ENCODE results near the gene P3H3.

Gene P3H3

GRCh38 chr12:6821591-6822425, 6.4 kb upstream of the P3H3 start, which contains the start of gene GPR162:
Gene GPR162, plus strand, starts transcription at chr12:6821821. Its CDS starts 2,078 bp downstream, at chr12:6823899.
- Histone ChIP-seq H3K36me3 (ENCODE audit: control insufficient read depth in 2 of 2, insufficient read depth in 1 of 2, low read length in 2 of 2) (peaks cover 0 to 3% of the 10 kb centered on the region in 2 experiments; a peak in 1 of 3 replicates), H3K9me3 (ENCODE audit: control insufficient read depth, insufficient read depth, low read depth, low read length) (no peaks in the 10 kb centered on the region), H3K4me1 (ENCODE audit: control insufficient read depth, insufficient read depth, low read length) (peaks cover 6% of the 10 kb centered on the region; the same call in 1 of the 2 replicates), H3K4me3 (ENCODE audit: low read depth, low read length) (peak within 1 kb of the TSS; percentile 29), H3K27ac (ENCODE audit: extremely low read depth, low read depth, low read length) (no peak within 1 kb of the TSS; the same call in 1 of the 2 replicates)
- ChIA-PET CTCF (interaction anchor here (0.5 to 8.1 kb wide), 8 partner anchors 8 to 229 kb away, joined by 3 to 116 read pairs (median 4); partner anchors contain the start of gene MLF2), POLR2A (interaction anchor here (0.6 to 2.0 kb wide), 11 partner anchors 9 to 98 kb away, joined by 3 to 11 read pairs (median 6); partner anchors contain the start of genes CDCA3, COPS7A, MLF2 and PTMS)
- no peak for TF ChIP-seq ZNF214 (tag by site-specific recombination; IDR thresholded peaks at IDR 0.05; ENCODE audit: borderline replicate concordance)
- TF ChIP-seq IKZF3 (tag by site-specific recombination; IDR thresholded peaks at IDR 0.05), result no peak
- no peak for TF ChIP-seq MEIS1 (CRISPR knock-in tag; IDR thresholded peaks at IDR 0.05; ENCODE audit: borderline replicate concordance)
- no peak for TF ChIP-seq ZNF561 (tag by site-specific recombination; IDR thresholded peaks at IDR 0.05; ENCODE audit: borderline replicate concordance)
- TF ChIP-seq ZBTB17 (tag by site-specific recombination; IDR thresholded peaks at IDR 0.05), result 0 out of 2 replicates have a peak, but pooled peaks have one; percentile 24
- no peak for TF ChIP-seq ZNF302 (tag by site-specific recombination; IDR thresholded peaks at IDR 0.05; ENCODE audit: low read depth)
- no peak for TF ChIP-seq ZNF514 (tag by site-specific recombination; IDR thresholded peaks at IDR 0.05)
- no peak for TF ChIP-seq PRDM1 (tag by site-specific recombination; IDR thresholded peaks at IDR 0.05)
- TF ChIP-seq, protein P1, sequence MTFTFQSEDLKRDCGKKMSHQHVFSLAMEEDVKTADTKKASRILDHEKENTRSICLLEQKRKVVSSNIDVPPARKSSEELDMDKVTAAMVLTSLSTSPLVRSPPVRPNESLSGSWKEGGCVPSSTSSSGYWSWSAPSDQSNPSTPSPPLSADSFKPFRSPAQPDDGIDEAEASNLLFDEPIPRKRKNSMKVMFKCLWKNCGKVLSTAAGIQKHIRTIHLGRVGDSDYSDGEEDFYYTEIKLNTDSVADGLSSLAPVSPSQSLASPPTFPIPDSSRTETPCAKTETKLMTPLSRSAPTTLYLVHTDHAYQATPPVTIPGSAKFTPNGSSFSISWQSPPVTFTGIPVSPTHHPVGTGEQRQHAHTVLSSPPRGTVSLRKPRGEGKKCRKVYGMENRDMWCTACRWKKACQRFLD (tag by site-specific recombination; IDR thresholded peaks at IDR 0.05), result no peak
- TF ChIP-seq, protein P2, sequence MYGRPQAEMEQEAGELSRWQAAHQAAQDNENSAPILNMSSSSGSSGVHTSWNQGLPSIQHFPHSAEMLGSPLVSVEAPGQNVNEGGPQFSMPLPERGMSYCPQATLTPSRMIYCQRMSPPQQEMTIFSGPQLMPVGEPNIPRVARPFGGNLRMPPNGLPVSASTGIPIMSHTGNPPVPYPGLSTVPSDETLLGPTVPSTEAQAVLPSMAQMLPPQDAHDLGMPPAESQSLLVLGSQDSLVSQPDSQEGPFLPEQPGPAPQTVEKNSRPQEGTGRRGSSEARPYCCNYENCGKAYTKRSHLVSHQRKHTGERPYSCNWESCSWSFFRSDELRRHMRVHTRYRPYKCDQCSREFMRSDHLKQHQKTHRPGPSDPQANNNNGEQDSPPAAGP (tag by site-specific recombination; IDR thresholded peaks at IDR 0.05), result peak; percentile 68
- TF ChIP-seq EGR2 (tag by site-specific recombination; IDR thresholded peaks at IDR 0.05; ENCODE audit: low read depth), result peak; percentile 67
- TF ChIP-seq ZNF707 (tag by site-specific recombination; IDR thresholded peaks at IDR 0.05), result no peak
- no peak for TF ChIP-seq ZNF114 (tag by site-specific recombination; IDR thresholded peaks at IDR 0.05)
- TF ChIP-seq, protein P3, sequence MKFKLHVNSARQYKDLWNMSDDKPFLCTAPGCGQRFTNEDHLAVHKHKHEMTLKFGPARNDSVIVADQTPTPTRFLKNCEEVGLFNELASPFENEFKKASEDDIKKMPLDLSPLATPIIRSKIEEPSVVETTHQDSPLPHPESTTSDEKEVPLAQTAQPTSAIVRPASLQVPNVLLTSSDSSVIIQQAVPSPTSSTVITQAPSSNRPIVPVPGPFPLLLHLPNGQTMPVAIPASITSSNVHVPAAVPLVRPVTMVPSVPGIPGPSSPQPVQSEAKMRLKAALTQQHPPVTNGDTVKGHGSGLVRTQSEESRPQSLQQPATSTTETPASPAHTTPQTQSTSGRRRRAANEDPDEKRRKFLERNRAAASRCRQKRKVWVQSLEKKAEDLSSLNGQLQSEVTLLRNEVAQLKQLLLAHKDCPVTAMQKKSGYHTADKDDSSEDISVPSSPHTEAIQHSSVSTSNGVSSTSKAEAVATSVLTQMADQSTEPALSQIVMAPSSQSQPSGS (tag by site-specific recombination; IDR thresholded peaks at IDR 0.05; ENCODE audit: low read depth), result no peak
- no peak for TF ChIP-seq SCRT1 (tag by site-specific recombination; IDR thresholded peaks at IDR 0.05; ENCODE audit: borderline replicate concordance)
- no peak for TF ChIP-seq YY1 (tag by site-specific recombination; IDR thresholded peaks at IDR 0.05)
- TF ChIP-seq SP7 (tag by site-specific recombination; IDR thresholded peaks at IDR 0.05), result no peak; the same call in 1 of the 2 replicates
- TF ChIP-seq ZNF121 (tag by site-specific recombination; IDR thresholded peaks at IDR 0.05), result no peak
- TF ChIP-seq, protein P4, sequence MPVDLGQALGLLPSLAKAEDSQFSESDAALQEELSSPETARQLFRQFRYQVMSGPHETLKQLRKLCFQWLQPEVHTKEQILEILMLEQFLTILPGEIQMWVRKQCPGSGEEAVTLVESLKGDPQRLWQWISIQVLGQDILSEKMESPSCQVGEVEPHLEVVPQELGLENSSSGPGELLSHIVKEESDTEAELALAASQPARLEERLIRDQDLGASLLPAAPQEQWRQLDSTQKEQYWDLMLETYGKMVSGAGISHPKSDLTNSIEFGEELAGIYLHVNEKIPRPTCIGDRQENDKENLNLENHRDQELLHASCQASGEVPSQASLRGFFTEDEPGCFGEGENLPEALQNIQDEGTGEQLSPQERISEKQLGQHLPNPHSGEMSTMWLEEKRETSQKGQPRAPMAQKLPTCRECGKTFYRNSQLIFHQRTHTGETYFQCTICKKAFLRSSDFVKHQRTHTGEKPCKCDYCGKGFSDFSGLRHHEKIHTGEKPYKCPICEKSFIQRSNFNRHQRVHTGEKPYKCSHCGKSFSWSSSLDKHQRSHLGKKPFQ (tag by site-specific recombination; IDR thresholded peaks at IDR 0.05), result no peak
- TF ChIP-seq ZNF391 (tag by site-specific recombination; IDR thresholded peaks at IDR 0.05; ENCODE audit: borderline replicate concordance, low read depth), result no peak
- peak; percentile 40; the same call in 1 of the 2 replicates for TF ChIP-seq ZNF324 (tag by site-specific recombination; IDR thresholded peaks at IDR 0.05)
- no peak for TF ChIP-seq ZNF670 (tag by site-specific recombination; IDR thresholded peaks at IDR 0.05; ENCODE audit: low read depth)
- no peak for TF ChIP-seq ZSCAN23 (tag by site-specific recombination; IDR thresholded peaks at IDR 0.05)
- TF ChIP-seq ZNF658 (tag by site-specific recombination; IDR thresholded peaks at IDR 0.05), result no peak
- no peak for TF ChIP-seq ZSCAN16 (tag by site-specific recombination; IDR thresholded peaks at IDR 0.05)
- TF ChIP-seq, protein P5, sequence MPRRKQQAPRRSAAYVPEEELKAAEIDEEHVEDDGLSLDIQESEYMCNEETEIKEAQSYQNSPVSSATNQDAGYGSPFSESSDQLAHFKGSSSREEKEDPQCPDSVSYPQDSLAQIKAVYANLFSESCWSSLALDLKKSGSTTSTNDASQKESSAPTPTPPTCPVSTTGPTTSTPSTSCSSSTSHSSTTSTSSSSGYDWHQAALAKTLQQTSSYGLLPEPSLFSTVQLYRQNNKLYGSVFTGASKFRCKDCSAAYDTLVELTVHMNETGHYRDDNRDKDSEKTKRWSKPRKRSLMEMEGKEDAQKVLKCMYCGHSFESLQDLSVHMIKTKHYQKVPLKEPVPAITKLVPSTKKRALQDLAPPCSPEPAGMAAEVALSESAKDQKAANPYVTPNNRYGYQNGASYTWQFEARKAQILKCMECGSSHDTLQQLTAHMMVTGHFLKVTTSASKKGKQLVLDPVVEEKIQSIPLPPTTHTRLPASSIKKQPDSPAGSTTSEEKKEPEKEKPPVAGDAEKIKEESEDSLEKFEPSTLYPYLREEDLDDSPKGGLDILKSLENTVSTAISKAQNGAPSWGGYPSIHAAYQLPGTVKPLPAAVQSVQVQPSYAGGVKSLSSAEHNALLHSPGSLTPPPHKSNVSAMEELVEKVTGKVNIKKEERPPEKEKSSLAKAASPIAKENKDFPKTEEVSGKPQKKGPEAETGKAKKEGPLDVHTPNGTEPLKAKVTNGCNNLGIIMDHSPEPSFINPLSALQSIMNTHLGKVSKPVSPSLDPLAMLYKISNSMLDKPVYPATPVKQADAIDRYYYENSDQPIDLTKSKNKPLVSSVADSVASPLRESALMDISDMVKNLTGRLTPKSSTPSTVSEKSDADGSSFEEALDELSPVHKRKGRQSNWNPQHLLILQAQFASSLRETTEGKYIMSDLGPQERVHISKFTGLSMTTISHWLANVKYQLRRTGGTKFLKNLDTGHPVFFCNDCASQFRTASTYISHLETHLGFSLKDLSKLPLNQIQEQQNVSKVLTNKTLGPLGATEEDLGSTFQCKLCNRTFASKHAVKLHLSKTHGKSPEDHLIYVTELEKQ (tag by site-specific recombination; IDR thresholded peaks at IDR 0.05; ENCODE audit: borderline replicate concordance), result no peak
- TF ChIP-seq ZBTB1 (tag by site-specific recombination; IDR thresholded peaks at IDR 0.05), result no peak
- no peak for TF ChIP-seq ZFP41 (tag by site-specific recombination; IDR thresholded peaks at IDR 0.05; ENCODE audit: borderline replicate concordance)
- TF ChIP-seq ZBTB20 (tag by site-specific recombination; IDR thresholded peaks at IDR 0.05), result peak; percentile 44; the same call in 1 of the 2 replicates
